NOMO-1 treated with dmso at 0.1 percent for 144 hours (cell line): ENCODE results near the gene CS.

Experiments
- DNase-seq: peaks from one replicate; lab custom pipeline; 2025; ENCODE audit not compliant: unreplicated experiment; lab: John Stamatoyannopoulos, UW

Gene CS

DNA sequence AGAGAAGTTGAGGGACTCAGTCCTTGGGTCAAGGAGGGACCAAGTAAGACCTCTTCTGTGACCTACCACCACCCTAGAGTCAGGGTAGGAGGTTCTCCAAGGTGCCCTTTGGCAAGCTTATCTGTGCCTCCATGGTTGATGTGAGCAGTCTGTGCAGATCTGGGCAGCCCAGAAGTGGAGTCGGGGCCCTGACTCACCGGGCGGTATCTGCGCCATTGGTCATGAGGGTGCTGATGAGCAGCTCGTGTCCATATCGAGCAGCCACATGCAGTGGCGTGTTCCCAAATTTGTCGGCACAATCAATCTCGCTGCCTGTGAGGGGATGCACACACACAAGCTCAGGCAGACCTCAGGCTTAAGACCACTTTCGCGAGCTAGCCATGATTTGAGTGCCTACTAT is 47.0 kb downstream of the CS start:
- DNase-seq = no peak

DNA sequence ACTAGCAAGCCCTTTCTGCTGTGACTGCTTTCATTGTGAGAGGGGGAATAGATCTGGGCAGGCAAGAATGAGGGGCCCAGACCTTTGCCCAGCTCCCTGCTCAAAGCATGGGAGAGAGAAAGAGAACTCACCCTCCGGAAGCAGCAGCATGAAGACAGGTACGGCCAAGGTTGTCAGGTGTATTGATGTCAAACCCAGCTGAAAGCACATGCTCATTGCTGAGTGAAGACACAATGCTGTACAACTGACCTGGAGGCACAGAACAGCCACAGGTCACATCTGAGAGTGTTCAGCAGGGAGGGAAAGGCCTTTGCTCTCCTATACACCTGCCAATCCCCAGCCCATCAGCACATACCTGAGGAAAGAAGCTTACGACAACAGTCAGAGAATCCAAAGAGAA is 47.5 kb downstream of the CS start:
- no peak for DNase-seq

DNA sequence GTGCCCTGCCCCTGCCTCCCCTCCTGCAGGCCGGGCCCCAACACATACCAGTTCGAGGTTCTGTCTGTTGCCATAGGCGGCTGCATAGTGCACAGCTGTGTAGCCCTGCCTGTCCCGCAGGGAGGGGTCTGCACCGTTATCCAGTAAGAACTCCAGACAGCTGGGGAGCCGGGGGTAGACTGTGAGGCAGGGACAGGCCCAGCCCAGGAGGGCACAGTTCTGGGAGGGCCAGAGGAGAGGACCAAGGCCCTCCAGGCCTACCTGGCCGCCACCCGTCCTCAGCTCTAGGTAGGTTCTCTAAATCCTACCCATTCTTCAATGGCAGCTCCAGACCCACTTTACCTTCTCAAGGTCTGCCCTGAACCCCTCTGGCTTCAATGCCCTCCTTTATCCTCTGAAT is 51.4 kb downstream of the CS start:
- no peak for DNase-seq

DNA sequence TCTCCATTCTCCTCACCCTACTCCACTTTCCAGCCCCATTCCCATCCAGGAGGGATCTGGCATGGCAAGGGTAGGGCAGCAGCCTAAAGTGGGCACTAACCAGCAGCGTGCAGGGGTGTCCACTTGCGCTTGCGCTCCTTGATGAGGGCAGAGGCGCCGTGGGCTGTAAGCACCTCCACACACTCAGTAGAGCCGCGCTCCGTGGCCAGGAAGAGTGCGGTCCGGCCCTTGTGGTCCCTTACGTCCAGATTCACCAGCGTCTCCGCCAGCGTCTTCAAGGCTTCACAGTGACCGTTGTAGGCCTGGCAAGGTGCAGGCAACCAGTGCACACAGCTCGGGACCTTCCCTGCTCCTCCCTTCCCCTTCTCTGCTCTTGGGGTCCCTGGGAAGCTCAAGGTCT is 52.2 kb downstream of the CS start:
- DNase-seq = no peak

DNA sequence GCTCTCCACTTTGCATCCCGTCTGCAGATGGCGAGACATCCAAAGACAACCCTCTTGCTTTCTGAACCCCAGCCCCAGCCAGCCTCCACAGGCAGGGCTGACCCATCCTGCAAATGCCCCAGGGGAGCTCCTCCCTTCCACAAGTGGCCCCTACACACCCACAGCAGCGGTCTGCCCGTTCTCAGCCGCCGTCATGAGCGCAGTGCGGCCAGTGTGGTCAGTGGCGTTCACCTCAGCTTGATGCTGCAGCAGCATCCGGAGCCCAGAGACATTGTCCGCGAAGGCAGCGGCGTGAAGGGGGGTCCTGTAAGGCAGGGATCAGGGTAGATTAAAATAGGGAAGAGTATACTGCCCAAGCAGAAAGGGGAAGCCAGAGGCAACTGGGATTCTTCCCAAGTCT is 55.6 kb downstream of the CS start:
- DNase-seq = no peak

DNA sequence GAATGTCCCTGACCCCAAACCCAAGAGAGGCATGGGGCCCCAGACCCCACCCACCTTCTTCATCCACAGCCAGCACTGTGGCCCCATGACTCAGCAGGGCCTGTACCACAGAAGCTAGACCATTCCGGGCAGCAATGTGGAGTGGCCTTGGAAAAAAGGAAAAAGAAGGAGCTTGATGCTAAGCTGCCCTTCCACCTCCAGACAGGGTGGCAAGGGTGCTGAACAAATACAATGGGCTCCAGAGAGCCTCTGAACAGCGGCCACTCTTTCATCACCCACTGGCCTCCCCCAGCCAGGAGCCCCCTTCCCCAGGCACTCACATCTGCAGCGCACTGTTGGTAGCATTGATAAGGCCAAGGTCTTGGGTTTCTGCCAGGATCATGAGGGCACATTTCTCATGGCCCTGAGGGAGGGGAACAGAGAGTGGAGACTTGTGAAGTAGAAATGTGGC is 56.4 kb downstream of the CS start:
- no peak for DNase-seq

DNA sequence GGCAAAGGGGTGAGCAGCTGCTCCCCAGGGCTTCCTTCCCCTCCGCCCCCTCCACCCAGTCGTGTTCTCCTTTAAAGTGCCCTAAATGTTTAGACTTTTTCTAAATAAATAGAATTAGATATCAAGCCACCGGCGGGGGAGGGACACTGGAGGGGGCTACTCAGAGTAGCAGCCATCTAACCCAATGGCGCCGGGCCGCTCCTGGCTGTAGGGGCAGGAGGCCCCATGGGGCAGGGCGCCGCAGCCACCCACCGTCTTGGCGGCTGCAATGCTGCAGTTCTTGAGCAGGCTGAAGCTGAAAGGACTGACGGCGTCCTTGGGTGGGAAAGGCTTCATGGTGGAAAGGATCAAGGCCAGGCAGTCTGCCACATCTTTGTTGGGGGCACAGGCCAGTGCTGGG is 57.1 kb downstream of the CS start:
- no peak for DNase-seq

DNA sequence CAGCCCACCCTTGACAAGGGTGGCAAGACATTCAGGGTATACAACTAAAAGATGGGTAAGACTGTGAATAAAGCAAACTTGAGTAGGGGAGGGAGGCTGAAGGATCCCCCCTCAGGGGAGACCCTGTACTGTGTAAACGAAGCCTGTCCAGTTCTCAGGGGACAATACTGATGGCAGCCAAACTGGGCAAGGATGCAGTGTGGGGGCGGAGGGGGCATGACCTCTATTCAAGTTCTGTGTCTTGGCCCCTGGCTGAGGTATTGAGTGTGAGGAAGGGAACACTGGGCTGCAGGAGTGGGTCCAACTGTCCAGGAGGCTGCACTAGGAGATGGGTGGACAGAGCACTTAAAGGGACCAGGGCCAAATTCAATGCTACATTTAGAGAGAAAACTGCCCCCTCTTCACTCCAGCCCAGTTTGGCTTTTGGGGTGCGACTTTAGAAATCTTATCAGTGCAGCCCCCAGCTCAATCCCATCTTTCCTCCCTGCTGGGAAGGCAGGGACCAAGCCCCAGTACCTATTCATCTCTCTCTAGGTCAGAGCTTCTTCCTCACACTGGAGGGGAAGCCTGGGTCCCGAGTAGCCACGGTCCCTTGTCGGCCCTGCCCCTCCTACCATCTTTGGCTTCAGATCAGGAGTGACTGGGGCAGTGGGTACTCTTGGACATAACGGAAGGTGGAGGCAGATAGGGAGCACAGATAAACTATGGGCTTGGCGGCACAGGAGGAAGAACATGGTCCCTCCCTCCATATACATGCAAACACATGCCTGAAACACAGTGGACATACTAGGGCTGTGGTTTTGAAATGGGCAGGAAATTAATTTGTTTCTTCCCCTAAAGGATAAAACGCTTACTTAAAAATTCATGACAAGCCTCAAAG is 58.5 kb downstream of the CS start:
- DNase-seq = no peak

DNA sequence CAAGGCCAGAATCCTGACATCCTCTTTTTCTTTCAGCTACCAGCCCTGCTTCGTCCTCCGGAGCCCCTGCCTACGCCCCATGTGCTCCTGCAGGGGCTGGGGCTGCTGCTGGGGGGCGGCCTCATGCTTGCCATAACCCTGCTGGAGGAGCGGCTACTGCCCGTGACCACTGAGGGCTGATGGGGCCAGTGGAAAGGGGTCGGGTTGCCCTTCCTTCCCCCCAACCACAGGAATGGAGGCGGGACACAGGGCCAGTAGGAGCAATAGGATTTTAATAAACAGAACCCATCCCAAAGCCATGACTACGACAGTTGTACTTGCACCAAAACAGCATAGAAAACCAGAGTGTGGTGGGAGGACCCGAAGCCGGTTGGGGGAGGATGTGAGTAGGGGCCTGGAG is 62.6 kb downstream of the CS start:
- no peak for DNase-seq

DNA sequence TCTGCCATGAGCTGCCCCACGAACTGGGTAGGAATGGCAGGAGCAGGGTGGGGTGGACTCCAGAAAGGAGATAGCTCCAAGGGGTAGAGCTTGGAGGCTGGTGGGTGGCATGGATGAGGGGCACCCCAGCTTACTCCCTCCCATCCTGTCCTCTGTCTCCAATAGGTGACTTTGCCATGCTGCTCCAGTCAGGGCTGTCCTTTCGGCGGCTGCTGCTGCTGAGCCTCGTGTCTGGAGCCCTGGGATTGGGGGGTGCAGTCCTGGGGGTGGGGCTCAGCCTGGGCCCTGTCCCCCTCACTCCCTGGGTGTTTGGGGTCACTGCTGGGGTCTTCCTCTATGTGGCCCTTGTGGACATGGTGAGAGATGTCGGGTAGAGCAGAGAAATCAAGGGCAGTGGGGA is 63.1 kb downstream of the CS start:
- no peak for DNase-seq

DNA sequence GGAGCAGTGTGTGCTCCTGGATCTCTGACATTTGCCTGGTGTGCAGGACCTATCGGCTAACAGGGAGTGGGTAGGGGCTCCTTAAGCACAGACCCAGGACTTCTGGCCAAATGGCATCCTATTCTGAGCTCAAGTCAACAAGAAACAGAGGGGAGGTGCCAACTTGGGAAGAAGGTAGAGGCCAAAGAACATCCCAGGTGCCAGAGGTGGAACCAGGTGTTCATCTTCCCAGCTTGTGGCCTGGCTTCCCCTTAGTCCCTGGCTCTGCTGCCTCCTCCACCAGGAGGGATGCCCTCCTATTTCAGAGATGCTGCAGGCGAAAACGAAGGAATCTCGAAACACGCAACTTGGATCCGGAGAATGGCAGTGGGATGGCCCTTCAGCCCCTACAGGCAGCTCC is 64.0 kb downstream of the CS start:
- DNase-seq = no peak

DNA sequence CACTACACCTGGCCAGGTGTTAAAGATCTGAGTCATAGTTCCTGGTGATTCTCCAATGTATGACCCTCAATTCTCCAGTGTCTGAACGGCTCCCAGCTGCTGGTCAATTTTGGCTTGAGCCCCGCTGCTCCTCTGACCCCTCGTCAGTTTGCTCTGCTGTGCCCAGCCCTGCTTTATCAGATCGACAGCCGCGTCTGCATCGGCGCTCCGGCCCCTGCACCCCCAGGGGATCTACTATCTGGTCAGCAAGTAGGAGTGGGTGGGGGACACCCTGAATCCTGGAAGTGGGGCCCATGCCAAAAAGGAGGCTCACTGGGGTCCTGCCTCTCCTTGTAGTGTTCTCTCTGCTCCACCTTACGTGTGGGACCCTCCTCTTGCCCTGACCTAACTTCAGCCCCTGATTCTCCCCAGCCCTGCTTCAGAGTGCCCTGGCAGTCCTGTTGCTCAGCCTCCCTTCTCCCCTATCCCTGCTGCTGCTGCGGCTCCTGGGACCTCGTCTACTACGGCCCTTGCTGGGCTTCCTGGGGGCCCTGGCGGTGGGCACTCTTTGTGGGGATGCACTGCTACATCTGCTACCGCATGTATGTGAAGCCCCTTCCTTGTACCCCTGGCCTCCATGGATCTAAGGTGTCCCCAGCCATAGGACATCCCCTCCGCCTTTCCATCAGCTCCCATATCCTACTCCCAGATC is 65.2 kb downstream of the CS start:
- no peak for DNase-seq

DNA sequence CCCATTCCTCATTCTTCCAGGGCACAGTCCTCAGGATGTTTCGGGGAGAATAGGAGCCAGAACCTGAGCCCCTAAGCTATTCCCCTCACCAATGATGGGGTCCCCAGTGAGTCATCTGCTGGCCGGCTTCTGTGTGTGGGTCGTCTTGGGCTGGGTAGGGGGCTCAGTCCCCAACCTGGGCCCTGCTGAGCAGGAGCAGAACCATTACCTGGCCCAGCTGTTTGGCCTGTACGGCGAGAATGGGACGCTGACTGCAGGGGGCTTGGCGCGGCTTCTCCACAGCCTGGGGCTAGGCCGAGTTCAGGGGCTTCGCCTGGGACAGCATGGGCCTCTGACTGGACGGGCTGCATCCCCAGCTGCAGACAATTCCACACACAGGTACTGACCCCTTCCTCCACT is 68.9 kb downstream of the CS start:
- no peak for DNase-seq

DNA sequence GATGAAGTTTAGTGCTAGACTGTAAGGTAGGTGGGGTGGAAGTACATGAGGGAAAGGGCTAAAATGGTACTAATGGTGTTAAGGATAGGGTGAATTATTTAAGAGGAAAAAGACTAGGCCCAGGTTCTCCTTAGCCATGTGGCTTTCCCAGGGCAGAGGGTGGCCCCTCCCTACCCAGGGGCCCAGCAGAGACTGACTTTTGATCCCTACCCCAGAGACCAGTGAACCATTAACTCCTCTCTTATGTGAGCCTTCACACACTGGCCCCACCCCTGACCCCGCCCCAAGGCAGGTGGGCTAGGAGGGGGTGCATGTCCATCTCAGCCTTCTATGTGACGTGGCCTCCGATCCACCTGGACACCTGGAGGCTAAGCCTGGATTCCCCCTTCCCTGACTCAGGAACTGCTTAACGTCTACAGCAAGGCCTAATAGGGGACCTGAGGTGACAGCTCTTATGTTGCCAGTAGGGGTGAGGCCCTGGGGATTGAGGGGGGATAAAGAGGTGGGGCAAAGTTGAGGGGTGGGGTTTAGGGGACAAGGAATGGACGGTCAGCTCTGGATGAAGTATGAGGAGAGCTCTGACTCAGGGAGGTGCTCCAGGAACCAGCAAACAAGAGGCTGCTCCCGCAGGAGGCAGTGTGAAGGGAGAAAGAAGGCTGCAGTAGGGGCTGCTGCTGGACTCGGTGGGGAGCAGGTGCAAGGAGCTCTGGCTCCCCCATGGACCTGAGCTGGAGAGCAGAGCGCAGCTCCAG is 69.5 kb downstream of the CS start:
- no peak for DNase-seq

DNA sequence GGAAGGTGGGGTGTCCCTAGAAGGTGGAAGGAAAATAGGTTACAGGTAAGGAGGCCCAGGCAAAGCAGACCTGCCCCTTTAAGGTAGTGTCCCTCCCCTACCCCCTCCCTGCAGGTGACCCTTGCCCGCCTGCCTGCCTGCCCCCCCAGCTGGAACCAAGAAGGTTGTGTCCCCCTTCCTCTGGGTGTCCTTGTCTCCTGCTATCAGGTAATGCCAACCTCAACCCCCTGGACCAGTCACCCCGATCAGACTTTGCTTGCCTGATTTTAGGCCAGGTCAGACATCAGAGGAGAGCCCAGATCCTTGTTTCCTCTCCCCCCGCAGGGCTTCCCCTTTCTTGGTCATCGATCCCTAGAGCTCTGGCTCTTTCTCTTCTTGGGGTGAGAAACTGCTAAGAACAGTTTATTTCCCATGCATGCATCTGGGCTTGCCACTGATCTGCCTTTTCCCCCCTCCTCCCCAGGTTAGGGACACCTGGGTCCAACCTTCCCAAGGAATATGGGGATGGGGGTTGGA is 70.2 kb downstream of the CS start, which contains the start of gene SLC39A5:
Gene SLC39A5, plus strand, starts transcription at position 136 of the 516 bp plus-strand sequence. CDS start 1,224 bp downstream, outside the sequence.
- no peak for DNase-seq

DNA sequence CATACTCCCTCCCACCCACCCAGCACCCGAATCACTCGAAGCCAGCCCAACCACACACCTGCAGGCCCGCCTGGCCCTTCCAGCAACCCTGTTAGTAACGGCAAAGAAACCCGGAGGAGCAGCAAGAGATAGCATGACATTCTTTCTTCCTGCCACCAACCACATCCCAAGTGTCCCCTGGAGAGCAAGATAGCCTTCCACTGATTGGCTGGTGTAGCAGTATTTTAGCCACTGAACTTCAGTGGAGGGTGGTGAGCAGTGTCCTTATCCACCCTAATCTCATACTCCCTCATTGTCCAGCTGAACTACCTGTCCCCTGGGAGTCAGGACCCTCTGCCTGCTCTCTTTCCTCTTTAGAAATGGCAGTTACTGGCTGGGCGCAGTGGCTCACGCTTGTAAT is 71.0 kb downstream of the CS start:
- DNase-seq = no peak

DNA sequence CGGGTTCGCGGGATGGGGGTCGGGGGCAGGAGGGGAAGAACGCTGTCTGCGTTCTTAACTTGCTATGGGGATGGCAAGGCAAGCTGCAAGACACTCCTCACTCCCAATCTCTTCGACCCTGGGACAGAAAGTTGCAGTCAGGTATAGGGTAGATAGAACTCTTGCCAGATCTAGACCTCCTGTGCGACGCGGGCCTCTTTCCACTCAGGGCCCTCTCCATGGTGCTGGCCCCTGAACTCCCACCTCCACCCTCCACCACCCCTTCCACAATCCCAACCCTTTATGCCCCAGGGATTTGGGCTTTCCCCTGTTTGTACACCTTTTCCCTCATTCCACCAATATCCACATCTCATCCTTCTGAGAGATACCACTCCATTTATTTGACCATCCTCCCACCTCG is 75.2 kb downstream of the CS start:
- no peak for DNase-seq

DNA sequence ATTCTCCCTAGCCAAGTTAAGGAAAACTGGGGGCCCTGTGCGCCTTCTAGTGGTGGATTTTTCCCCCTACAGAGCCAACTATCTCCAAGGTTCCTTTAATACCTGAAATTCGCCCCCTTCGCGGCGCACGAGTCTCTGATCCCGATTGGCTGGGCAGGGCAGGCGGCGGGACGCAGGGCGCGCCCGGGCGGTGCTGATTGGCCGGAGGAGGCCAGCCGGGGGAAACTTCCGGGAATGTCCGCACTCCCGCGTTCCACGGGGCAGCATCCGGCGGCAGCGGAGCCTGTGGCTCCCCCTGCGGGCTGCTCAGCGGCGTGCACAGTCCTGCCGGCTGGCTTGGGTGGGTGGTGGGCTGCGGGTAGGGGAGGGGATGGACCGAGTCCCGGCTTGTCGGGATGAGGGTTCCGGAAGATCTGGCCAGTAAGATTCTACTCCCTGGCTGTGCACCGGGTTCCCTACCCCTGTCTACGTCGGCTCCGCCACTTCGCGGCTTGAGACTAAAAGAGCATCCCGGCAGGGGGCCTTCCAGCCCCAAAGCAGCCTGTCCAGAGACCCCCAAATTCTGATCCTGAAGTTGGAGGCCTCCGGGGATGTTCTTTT is 75.9 kb downstream of the CS start, which contains the start of gene NABP2:
Gene NABP2, plus strand, starts transcription at position 241 of the 600 bp plus-strand sequence. CDS start 515 bp downstream, outside the sequence.
- peak; percentile 95 for DNase-seq

DNA sequence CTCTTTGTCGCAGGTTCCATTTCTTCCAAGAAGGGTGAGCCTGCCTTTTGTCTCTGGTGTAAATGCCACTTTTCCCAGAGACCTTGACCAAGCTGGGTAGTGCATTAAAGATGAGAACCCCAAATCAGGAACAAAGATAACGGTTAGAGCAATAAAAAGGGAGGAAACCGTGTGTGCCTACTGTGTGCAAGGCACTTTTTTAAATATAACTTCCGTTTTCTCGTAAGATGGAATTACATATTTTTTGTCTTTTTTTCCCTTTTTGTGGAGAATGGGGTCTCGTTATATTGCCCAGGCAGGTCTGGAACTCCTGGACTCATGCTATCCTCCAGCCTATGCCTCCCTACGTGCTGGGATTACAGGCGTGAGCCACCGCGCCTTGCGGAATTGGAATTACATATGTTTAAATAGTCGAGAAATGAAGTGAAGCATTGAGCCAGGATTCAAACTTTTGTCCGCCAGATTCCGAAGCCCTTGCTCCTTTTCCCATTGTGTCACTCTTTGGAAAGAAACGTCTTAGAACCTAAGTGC is 76.5 kb downstream of the CS start:
- no peak for DNase-seq

DNA sequence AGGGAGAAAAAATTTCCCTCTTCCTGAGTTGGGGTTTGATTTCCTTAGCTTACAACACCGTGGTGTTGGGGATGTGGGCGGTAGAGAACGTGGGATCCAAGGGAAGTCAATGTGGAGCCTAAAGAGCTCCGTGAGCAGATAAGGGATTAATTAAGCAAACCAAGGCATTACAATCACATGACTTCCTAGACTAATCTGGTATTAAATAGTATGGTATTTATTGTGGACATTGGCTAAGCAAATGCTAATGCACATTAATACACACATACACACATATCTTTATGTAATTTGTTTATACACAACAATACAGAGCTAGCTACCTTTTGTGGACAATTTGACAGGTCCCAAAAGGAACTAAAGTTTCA is 77.6 kb downstream of the CS start:
- no peak for DNase-seq
